HG03064 (cell line): Measurements from ENCODE around the gene DOCK2.
"Not testable (repeated sequence)": the region's sequence is repeated elsewhere in the genome, so short reads cannot be mapped to it uniquely, and the experiment has no call there.

Source experiments
- ATAC-seq: cut with Tn5 transposase; IDR thresholded peaks from one replicate; pipeline ENCODE4 v1.9.1; 2021; ENCODE audit warnings: low read depth; ENCODE audit not compliant: unreplicated experiment

Gene DOCK2

DNA sequence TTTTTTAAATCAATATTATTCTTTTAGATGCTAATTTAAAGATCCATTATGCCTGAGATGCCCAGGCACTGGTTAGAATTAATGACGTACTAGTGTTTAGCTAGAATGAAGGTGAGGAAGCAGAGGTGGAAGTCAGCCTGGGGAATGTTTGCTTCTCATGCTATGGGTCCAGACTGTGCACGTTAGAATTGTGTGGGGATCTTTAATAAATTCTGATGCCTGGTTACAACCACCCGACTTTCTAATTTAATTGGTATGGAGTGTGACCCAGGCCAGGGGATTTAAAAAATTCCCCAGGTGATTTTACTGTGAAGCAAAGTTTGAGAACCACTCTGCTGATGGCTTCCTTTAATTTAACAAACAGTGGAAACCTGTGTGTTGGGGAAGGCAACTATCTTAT lies 111.1 kb downstream of the DOCK2 start:
- no peak for ATAC-seq

DNA sequence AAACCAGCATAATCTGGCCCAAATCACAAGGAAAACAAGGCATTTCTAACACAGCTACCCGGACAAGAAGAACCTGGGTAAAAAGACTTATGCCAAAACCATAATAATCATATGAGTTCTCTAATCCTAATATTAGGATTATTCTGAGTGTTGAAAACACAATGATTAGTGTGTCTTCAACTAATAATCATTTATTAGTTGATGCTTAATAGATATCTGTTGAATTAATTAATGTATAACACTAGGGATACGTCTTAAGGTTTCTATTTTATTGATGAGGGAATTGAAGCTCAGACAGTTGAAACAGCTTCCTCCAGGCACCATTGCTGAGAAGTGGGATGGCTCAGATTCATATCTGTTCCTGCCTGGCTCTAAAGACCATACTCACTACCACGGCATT lies 112.2 kb downstream of the DOCK2 start:
- no peak for ATAC-seq

DNA sequence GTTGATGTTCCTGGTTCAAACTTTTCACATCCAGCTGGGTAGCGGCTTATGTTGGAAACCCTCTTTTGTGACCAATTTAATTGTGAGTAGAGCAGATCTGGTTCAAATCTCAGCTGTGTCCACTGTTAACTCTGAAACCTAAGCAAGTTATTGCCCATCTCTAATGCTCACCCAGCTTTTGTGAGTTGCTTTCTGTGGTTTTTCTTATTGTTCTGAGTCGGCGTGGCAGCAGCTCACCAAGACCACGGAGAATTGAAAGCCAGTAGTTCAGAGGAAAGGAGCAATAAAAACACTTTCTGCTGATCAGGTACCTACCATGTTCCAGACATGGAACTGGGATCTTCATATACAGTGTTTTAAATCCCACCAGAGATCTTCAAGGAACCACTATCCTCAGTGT lies 114.4 kb downstream of the DOCK2 start:
- no peak for ATAC-seq

DNA sequence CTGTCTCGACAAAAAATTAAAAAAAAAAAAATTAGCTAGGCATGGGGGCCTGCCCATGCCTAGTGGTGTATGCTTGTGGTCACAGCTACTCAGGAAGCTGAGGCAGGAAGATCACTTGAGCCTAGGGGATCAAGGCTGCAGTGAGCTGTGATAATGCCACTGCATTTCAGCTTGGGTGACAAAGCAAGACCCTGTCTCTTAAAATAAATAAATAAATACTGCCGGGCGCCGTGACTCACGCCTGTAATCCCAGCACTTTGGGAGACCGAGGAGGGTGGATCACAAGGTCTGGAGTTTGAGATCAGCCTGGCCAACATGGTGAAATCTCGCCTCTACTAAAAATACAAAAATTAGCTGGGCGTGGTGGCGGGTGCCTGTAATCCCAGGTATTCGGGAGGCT lies 115.5 kb downstream of the DOCK2 start:
- ATAC-seq = not testable (repeated sequence)

DNA sequence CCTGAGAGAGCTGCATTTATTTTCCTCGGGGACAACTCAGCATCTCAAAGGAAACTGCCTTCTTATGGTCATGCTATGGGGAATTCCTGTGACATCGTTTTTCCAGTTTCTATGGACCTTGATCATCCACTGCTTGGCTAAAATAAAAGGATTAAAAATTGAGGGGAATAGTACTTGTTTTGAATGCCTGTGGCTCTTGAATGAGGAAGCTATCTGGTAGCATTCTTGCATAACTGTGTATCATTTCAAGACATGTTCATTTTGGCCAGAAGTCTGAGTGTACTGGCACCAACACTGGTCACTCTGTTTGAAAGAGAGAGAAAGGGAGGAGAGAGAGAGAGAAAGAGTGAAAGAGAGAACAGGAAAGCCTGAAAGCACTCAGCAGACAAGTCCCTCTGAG lies 116.7 kb downstream of the DOCK2 start:
- no peak for ATAC-seq

DNA sequence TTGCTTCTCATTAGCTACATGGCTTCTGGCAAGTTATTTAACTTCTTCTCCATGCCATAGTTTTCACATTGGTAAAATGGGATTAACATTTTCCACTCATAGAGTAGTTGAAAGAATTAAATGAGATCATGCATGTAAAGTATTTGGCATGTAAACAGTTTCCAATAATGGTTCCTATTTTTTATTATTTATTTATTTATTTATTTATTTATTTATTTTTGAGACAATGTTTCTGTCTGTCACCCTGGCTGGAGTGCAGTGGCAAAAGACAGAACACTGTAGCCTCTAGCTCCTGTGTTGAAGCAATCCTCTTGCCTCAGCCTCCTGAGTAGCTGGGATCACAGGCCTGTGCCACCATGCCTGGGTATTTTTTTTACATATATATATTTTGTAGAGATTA lies 117.7 kb downstream of the DOCK2 start:
- no peak for ATAC-seq

DNA sequence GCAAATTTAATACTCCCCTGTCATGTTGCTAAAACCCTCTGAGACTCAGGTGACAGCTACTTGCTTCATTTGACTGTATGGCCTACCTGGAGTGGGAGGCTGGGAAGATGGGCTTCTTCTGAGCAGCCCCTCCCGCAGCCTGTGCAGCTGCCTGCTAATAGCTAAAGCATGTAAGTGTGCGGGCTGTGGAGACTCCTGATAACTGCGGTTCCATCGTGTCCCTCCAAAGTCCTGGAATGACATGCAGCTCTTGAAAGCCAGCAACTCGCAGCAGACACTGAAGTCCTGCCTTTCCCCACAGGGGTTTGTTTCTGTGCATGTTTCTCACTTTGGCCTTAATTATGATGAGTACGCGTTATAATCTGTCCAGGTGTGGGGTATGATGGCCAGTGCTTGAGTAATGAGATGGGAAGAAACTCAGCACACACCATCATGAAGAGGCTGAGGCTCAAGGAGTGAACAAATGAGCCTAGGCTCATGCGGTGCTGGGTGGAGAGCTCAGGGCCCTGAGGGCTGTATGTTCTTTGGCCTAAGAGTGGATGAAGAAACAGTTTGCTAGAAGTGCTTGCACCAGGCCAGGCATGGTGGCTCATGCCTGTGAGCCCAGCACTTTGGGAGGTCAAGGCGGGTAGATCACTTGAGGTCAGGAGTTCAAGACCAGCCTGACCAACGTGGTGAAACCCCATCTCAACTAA lies 119.1 kb downstream of the DOCK2 start:
- no peak for ATAC-seq

DNA sequence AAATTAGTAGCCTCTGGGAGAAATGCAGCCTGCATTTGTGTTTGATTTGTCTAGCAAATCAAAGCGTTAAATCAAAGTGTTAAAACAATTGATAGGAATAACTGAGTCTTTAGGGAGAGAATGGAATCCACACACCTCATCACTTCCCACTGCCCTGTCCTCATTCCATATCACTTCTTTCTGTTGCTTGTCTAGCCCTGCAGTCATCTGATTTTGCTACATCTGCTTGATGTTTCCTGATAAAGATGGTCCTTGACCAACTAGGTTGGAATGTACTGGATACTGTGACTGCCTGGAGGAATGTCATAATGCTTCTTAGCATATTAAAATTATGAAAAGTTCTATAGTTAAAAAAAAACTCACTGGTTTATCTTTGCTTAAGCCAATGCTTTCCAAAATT lies 119.9 kb downstream of the DOCK2 start:
- no peak for ATAC-seq

DNA sequence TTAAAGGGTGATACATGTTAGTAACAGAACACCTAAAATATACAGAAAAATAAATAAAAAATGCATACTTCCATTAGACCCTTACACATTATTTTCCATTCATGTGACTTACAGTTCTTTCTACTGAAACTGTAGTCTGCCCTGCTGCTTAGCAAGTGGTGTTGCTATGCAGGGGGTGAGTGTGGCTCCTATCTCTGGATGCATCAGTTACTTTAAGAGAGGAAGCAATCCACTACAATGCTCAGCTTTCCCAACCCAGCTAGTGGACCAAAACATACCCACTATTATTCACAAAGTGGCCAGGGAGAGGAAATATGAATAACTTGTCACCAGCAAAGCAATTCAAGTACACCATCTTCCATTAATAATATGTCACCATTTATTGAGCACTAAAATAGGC lies 121.8 kb downstream of the DOCK2 start:
- ATAC-seq = no peak

DNA sequence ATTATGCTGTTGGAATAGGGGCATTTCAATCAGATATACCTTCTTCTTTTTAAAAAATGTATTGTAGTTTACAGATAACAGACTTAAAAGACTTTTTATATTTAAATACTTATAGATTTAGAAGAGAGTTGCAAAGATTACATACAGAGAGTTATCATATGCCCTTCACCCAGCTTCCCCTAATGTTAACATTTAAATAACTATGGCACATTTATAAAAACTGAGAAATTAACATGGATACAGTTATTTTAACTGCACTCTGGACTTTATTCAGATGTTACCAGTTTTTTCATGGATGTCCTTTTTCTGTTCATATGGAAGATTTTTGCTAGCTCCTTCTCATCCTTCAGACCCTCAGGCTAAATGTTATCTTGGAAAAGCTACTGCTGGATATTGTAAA lies 123.2 kb downstream of the DOCK2 start:
- no peak for ATAC-seq

DNA sequence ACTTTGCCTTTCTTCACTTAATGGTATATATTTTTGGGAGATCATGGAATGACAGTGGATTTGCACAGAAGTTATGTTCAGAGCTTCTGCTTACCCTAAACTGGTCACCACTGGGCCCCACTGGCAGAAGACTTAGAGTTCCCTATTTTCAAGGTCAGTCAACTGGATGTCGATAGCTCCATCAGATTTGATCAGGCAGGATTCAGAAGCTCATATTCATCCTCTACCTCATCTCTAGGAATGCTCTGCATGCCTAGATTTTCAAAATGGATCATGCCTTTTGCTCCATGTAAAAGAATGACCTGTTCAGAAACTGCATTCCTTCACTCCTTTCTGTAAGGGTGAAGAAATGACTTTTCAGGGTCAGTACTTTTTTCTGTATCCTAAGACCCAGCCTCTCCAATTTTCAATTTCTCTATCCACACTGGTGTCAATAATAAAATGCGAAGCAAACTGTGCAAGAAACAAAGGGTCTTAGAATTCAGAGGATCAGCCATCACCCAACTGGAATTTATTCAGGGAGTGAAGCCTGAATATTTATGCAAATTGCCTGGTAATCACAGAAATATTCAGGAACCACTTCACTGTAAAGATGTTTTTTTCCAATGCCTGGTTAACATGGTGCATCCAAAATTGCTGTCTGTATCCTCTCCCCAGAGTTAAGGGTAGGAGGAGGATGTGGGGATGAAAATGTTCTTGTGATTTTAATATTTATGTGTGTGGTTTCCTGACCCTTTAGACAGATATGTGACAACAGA lies 125.4 kb downstream of the DOCK2 start:
- ATAC-seq = no peak

DNA sequence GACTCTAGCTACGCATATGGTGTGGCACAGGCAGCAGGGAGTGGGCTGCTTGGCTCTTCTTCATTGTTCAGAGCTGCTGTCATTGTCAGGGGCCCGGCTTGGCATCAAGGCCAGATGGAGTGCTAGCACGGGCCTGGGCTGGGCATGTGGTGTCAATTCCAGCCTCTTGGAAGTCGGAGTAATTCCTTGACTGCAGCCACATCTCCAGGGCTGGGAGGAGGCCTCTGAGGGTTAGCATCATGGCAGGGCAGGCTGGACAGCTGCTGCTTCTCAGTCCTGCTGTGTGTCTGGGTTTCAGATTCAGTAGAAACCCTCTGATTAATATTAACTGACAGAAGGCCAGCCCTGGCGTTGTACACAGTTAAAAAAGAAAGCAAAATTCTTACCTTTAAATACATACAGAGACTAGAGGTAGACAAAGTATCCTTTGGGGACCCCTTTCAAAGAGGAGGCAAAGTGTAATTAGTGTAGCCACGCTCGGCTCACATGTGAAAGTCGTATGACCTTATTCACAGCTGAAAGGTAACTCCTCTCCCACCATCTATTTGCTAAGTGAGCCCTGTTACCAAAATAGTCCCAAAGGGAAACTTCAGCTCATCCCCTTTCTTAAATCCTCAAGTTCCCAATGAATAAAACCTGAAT lies 126.4 kb downstream of the DOCK2 start:
- peak; percentile 90 for ATAC-seq

DNA sequence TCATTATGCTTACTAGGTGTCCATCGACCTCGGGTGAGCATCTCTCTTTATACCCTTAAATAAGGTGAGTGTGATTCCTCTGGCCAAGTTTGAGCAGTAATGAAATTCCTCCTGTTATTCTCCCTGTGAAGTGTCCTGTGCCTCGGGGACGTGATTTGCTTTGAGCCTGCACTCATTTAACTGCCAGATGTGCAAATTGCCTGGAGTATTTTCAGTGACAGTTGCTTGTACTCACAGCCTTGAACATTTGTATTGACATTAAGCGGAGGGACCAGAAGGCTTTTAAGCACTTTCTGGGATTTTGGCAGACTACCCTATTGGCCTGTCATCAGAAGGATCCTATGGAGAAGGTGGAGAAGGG lies 126.9 kb downstream of the DOCK2 start:
- no peak for ATAC-seq

DNA sequence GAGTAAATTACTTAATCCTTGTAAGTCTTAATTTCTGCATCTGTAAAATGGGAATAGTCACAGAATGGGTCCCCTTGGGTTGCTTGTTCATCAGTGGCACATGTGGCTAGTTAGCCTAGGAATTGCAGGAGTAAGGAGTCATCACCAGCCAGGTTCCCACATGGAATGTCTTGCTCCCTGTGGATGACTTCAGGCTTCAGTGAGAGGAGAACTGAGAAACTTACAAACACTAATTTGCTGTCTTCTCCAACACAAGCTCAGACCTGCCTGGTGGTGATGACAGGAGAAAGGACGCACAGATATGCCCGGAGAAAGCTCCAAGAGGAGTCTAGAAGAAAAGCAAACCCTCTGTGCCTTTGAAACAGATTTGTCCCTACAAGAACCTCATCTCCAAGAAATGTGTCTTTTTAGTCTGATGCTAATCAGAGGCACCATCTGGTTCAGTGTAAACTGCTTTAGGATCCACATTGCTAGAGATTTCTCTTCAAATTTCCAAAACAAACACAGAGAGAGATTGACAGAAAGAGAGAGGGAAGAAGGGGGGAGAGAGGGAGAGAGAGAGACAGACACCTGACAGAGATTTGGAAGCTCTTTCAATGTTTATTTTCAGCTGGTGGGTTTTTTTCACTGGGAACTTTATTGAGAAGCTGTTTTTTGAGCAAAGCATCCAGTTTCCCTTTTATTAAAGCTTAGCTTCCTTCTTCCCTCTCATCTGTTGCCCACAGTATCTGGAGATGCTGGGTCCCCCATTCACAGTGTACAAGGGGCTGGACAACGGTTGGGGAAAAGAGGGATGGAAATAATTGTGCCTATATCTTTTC lies 128.3 kb downstream of the DOCK2 start:
- ATAC-seq = no peak

DNA sequence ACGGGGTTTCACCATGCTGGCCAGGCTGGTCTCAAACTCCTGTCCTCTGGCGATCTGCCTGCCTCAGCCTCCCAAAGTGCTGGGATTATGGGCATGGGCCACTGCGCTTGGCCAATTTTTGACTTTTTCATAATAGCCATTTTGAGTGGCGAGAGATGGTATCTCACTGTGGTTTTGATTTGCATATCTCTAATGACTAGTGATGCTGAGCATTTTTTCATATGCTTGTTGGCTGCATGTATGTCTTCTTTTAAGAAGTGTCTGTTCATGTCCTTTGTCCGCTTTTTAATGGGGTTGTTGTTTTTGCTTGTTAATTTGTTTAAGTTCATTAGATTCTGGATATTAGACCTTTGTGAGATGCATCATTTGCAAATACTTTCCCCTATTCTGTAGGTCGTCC lies 129.9 kb downstream of the DOCK2 start:
- ATAC-seq = not testable (repeated sequence)

DNA sequence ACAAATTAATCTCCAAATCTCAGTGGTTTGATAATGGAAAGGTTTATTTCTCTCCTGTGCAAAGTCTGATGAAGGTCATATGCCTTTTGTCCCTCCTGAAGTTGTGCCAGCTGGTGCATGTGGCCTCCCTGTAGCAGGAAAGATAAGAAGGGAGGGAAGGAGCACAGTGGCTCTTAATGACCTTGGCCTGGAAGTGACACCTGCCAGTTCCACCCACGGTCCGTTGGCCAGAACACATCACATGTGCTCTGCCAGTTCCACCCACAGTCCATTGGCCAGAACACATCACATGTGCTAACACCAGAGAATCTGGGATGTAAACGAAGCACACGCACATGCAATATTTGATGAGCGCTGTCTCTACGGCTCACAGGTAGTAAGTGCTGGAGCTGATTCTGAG lies 130.9 kb downstream of the DOCK2 start:
- ATAC-seq = no peak

DNA sequence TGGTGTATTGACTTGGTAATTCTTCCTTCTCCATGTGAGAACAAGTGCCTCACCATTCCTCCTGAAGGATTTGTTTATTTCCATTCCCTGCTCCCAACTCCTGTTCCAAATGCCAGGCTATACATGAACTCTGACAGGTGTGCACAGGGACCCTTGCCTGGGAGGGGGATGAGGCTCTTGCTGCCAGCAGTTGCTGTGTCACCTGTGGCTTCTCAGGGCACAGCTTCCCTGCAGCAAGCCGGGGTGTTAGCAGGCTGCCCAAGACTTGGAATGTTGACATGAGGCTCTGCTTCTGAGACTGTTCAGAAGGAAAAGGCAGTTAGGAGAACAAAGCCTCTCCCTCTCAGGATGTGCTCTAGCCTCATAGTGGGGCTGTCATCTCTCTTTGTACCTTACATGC lies 131.3 kb downstream of the DOCK2 start:
- ATAC-seq = no peak

DNA sequence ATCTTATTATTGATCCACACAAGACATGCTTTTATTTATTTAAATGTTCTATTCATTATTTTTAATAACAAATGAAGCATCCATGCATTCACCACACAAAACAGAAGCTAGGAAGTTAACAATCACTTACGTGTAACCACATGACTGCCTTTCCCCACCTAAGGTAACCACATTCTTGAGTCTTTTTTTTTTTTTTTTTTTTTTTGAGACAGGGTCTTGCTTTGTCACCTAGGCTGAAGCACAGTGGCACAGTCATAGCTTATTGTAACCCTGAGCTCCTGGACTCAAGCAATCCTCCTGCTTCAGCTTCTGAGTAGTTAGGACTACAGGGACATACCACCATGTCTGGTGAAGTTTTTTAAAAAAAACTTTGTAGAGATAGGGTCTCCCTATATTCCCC lies 133.0 kb downstream of the DOCK2 start:
- no peak for ATAC-seq

DNA sequence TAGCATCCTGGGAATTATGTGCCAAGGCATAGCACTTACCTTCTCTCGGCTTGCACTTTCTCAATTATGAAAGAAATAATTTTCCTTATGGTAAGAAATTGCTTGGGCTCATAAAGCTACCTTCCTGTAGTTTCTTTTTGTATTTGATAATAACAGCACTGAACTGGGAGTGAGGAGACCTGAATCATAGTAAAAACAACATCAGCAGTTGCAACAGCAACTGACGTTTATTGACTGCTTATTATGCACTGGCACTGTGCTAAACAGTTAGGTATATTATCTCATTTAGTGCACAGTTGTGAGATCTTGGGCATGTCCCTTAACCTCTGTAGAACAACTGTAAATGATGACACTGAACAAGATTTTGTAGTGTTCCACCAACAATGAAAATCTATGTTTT lies 135.2 kb downstream of the DOCK2 start:
- no peak for ATAC-seq

DNA sequence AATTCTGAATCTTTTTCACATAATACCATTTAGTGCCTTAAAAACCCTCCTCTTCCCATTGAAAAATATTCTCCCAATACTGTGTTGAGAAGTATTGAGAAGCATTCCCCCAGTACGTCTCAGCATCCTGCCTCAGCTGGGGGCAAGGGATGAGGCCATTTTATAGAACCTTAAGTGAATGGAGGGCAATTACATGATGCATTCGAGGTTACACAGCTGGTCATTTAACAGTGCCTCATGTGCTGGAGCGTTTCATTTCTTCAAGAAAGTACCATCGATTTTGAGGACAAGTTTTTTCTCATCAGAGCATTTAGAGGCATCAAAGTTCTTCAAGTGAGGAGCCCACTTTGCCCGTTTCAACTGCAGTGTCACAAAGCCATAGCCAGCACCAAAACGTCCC lies 135.6 kb downstream of the DOCK2 start:
- ATAC-seq = no peak

DNA sequence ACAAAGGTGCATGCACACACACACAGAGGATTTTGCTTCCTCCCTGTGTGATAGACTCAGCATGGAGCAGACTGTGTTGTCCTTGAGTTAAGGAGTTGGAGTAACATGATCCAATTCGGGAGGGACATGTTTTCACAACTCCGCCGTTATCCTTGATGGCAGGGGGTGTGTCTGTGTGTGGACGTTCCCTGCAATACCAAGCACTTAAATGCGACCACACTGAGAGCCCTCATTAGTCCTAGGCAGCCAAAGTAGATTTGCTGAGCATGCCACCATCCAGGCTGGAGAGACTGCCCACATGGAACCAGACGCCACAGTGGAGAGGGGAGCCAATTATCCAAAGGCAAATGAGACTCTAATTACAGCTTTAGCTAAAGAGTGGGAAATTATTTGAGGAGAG lies 140.1 kb downstream of the DOCK2 start:
- no peak for ATAC-seq
